ENCODE data around the gene FOXP1. TPM values are rescaled to one million over a fixed set of nuclear protein-coding genes. Genes with fewer than 3 reads are reported as not detected.

The FOXP1 gene
- total RNA-seq, 2 experiments from 2014 or later: 66.3 to 68.8 TPM

DNA sequence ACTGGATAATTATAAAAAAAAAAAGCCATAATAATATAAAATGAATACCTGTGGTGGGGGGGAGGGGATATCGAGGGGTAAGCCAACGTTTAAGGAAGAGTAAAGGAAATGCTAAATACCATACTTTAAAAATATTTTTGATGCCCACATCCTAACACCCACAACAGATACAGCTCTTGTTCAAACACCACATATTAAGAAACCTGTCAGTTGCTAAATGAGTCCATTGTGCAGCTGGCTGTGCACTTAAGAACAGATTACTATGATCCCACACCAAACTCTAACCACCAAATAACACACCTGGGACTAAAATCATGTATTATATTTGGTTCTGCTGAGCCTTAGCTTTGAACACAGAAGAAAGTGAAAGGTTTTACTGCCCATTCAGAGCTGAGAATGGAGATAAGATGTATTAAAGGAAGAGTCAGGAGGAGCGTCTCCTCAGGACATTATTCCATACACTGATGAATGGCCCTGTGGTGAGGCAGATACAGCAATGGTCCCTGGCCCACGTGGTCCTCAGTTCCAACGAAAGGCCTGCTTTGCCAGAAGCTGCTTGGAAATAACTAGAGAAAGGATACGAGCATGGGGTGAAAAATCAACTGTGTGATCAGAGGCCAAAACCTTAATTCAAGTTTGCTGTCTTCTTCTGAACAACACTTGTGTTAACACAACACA is 515.4 kb downstream of the FOXP1 start:
- no peak overlapping the region for H3K4me3 Mint-ChIP-seq
- CTCF ChIA-PET: interaction anchor here (1.2 to 1.8 kb wide), 4 partner anchors 7 to 518 kb away, joined by 3 to 8 read pairs (median 4); no protein-coding TSS in a partner anchor
- H3K27me3 Mint-ChIP-seq: no peaks in the 10 kb centered on the region
- DNase-seq (no peak), ATAC-seq (no peak)
- H3K9me3 Mint-ChIP-seq (ENCODE audit: low read depth): no peaks in the 10 kb centered on the region
- H3K27ac Mint-ChIP-seq: peak overlapping the region; percentile 16
- H3K4me1 Mint-ChIP-seq: peaks cover 43% of the 10 kb centered on the region
- no peaks in the 10 kb centered on the region for H3K36me3 Mint-ChIP-seq

DNA sequence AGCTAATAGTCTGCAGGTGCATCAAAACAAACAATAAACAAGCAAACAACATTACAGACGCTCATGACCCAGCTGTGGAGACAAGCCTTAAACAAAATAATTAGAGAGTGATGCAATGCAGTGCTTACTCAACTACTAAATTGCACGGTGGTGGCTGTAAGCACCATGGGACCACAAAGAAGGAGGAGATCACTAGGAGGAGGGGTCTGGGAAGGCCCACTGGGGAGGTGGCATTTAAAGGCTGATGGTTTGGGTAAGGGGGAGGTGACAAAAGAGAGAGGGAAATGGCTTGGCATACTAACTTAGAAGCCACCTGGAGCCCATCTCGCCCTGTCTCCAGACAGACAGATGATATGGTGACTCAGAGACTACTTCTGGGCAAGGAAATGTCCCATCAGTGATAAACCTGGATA is 516.7 kb downstream of the FOXP1 start:
- H3K4me1 Mint-ChIP-seq: peaks cover 51% of the 10 kb centered on the region
- no peaks in the 10 kb centered on the region for H3K36me3 Mint-ChIP-seq
- H3K27ac Mint-ChIP-seq: peak overlapping the region; percentile 93
- no peaks in the 10 kb centered on the region for H3K9me3 Mint-ChIP-seq (ENCODE audit: low read depth)
- H3K27me3 Mint-ChIP-seq: no peaks in the 10 kb centered on the region
- H3K4me3 Mint-ChIP-seq: peak overlapping the region; percentile 85
- DNase-seq (peak; percentile 56), ATAC-seq (no peak)
- CTCF ChIA-PET: interaction anchor here (1.2 kb wide), 1 partner anchor 64 kb away, joined by 4 read pairs; no protein-coding TSS in a partner anchor

DNA sequence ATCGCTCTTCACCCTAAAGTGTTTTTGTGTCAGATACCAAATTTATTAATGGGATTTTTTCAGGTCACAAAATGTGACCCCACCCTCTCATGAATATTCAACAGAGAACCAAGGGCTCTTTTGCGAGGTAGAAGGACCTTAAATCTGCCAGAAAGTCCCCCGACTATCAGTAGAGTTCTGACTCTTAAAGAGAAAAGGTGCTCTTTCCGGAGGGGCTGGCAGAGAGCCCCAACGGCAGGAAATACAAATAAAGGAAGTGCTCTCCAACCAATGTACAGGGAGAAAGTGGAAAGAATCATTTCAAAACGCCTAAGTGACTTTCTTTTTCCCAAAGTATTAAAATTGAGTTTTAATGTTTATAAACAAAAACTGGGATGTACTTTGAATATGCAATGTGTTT is 517.2 kb downstream of the FOXP1 start:
- ATAC-seq: no peak
- Mint-ChIP-seq H3K4me3 (peak overlapping the region; percentile 85), H3K4me1 (peaks cover 55% of the 10 kb centered on the region), H3K27ac (peak overlapping the region; percentile 93), H3K9me3 (ENCODE audit: low read depth) (no peaks in the 10 kb centered on the region), H3K27me3 (no peaks in the 10 kb centered on the region), H3K36me3 (peaks cover 3% of the 10 kb centered on the region)
- CTCF ChIA-PET: interaction anchor here (1.2 kb wide), 1 partner anchor 65 kb away, joined by 4 read pairs; no protein-coding TSS in a partner anchor
- DNase-seq: peak; percentile 53

DNA sequence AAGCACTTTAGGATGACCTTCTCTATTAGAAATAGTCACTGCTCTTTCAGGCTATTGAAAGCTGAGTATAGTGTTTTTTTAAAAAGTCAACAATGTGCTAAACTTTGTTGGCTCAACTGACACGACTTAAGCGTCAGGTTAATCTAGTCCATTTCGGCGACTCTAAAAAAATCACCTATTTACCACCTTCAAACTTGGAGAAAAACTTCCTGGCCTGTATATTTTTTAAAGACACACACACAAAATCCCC is 517.8 kb downstream of the FOXP1 start:
- peaks cover 3% of the 10 kb centered on the region for H3K36me3 Mint-ChIP-seq
- DNase-seq: no peak
- no peaks in the 10 kb centered on the region for H3K9me3 Mint-ChIP-seq (ENCODE audit: low read depth)
- ATAC-seq: no peak
- H3K4me3 Mint-ChIP-seq: peak overlapping the region; percentile 85
- H3K4me1 Mint-ChIP-seq: peaks cover 61% of the 10 kb centered on the region
- H3K27ac Mint-ChIP-seq: peak overlapping the region; percentile 93
- H3K27me3 Mint-ChIP-seq: no peaks in the 10 kb centered on the region
- CTCF ChIA-PET: no interaction called here

DNA sequence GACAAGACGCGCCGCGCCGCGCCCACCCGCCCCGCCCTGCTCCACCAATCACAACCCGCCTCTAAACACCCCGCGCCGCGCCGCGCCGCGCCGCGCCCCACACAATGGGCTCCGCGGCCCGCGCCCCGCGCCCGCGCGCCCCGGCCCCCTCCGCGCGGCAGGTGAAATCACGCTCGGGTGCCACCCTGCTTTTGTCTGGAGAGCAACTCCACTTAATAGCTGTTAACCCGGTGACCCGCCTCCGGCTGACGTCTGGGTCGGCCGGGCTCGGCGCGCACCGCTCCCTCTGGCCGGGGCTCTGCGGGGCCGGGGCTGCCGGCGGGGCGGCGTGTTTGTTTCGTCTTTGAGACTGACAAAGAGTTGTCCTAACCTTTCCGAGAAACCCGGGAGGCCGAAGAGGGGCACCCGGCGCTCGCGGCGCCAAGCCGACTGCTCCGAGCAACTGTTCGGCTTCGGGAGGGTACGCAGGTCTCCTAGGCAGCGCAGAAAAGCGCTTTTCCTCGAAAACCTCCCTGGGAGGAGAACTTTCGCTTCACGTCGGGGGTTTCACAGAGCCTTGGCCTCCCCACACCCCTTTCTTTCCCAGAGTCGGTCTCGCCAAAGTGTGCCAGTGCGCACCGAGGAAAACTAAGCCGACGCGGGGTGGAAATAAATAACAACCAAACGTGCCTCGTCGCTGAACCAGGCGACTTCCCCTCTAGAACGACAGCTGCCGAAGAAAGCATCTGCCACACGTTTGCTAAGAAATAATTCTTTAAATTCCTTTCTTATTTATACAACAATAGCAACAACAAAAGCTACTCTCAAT is 518.4 kb downstream of the FOXP1 start:
- H3K27me3 Mint-ChIP-seq: no peaks in the 10 kb centered on the region
- DNase-seq: peak; percentile 65
- H3K4me1 Mint-ChIP-seq: peaks cover 64% of the 10 kb centered on the region
- ATAC-seq: peak; percentile 61
- CTCF ChIA-PET: interaction anchor here (1.3 kb wide), 1 partner anchor 16 kb away, joined by 3 read pairs; no protein-coding TSS in a partner anchor
- H3K9me3 Mint-ChIP-seq (ENCODE audit: low read depth): no peaks in the 10 kb centered on the region
- H3K36me3 Mint-ChIP-seq: peaks cover 3% of the 10 kb centered on the region
- peak overlapping the region; percentile 85 for H3K4me3 Mint-ChIP-seq
- peak overlapping the region; percentile 93 for H3K27ac Mint-ChIP-seq

- Mint-ChIP-seq H3K4me1 (peaks cover 62% of the 10 kb centered on the region), H3K27ac (no peak overlapping the region), H3K27me3 (no peaks in the 10 kb centered on the region), H3K36me3 (peaks cover 3% of the 10 kb centered on the region), H3K4me3 (no peak overlapping the region), H3K9me3 (ENCODE audit: low read depth) (no peaks in the 10 kb centered on the region)
- ATAC-seq (peak; percentile 61), DNase-seq (peak; percentile 77)
- CTCF ChIA-PET: interaction anchor here (1.0 to 1.3 kb wide), 3 partner anchors 14 to 22 kb away, joined by 3 read pairs; no protein-coding TSS in a partner anchor
Measured at GRCh38 chr3:71064291-71064955, 519.1 kb downstream of the FOXP1 start.

GRCh38 chr3:71063773-71064290 is 519.7 kb downstream of the FOXP1 start:
- Mint-ChIP-seq H3K4me1 (peaks cover 59% of the 10 kb centered on the region), H3K4me3 (no peak overlapping the region), H3K36me3 (peaks cover 3% of the 10 kb centered on the region), H3K27ac (no peak overlapping the region), H3K9me3 (ENCODE audit: low read depth) (no peaks in the 10 kb centered on the region), H3K27me3 (no peaks in the 10 kb centered on the region)
- peak; percentile 56 for DNase-seq
- ATAC-seq: peak; percentile 10
- CTCF ChIA-PET: interaction anchor here (1.0 to 1.3 kb wide), 3 partner anchors 13 to 23 kb away, joined by 3 read pairs; no protein-coding TSS in a partner anchor

DNA sequence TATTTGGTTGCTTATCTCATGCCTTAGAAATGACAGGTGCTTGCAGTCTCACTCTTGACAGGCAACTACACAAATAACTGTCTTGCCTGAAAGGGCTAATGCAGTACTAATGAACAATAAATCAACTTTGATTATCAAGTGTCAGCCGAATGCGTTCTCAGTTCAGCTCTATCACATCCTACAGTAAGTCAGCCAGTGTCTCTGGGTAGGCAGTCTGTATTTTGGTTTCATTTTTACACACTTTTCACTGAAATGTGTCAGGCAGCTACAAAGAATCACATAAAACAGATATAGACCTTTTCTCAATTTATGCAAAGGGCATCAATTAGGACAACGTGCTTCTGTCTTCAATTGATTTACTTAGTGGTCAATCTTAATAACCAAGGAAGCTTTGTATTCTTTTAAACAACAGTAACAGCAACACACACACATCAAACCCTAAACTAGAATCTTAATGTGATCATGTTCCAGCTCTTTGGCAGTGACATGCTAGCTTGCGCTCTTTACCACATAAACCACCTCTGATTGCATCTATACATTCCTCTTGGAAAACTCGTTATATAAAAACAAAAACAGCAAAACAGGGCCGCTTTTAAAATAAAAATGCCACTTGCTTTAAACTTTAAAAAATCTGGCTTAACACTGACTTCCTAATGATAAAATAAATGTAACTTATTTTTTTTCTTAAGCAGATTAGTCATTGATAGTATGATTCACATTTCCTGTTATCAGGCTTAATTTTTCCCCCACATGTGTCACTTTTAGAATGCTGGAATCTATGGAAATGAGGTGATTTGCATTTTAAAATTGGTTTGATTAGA is 520.4 kb downstream of the FOXP1 start:
- Mint-ChIP-seq H3K27ac (no peak overlapping the region), H3K9me3 (ENCODE audit: low read depth) (no peaks in the 10 kb centered on the region), H3K36me3 (peaks cover 3% of the 10 kb centered on the region), H3K4me1 (peaks cover 60% of the 10 kb centered on the region), H3K27me3 (no peaks in the 10 kb centered on the region), H3K4me3 (no peak overlapping the region)
- ATAC-seq (peak; percentile 55), DNase-seq (peak; percentile 52)
- CTCF ChIA-PET: interaction anchor here (1.0 to 1.8 kb wide), 3 partner anchors 11 to 24 kb away, joined by 3 to 6 read pairs (median 3); no protein-coding TSS in a partner anchor

- Mint-ChIP-seq H3K27ac (peak overlapping the region; percentile 66), H3K4me3 (no peak overlapping the region), H3K36me3 (peaks cover 3% of the 10 kb centered on the region), H3K9me3 (ENCODE audit: low read depth) (no peaks in the 10 kb centered on the region), H3K4me1 (peaks cover 61% of the 10 kb centered on the region), H3K27me3 (no peaks in the 10 kb centered on the region)
- ATAC-seq (no peak), DNase-seq (no peak)
- CTCF ChIA-PET: interaction anchor here (1.2 to 1.8 kb wide), 2 partner anchors 10 to 21 kb away, joined by 3 to 6 read pairs; no protein-coding TSS in a partner anchor
Measured at GRCh38 chr3:71062037-71062932, 521.2 kb downstream of the FOXP1 start.

- Mint-ChIP-seq H3K27me3 (no peaks in the 10 kb centered on the region), H3K4me3 (no peak overlapping the region), H3K9me3 (ENCODE audit: low read depth) (no peaks in the 10 kb centered on the region), H3K27ac (no peak overlapping the region), H3K36me3 (peaks cover 3% of the 10 kb centered on the region), H3K4me1 (peaks cover 59% of the 10 kb centered on the region)
- CTCF ChIA-PET: interaction anchor here (1.1 to 2.3 kb wide), 4 partner anchors 7 to 20 kb away, joined by 3 to 6 read pairs (median 5); no protein-coding TSS in a partner anchor
- ATAC-seq: no peak
- DNase-seq: no peak
Measured at GRCh38 chr3:71061581-71061980, 521.9 kb downstream of the FOXP1 start.

DNA sequence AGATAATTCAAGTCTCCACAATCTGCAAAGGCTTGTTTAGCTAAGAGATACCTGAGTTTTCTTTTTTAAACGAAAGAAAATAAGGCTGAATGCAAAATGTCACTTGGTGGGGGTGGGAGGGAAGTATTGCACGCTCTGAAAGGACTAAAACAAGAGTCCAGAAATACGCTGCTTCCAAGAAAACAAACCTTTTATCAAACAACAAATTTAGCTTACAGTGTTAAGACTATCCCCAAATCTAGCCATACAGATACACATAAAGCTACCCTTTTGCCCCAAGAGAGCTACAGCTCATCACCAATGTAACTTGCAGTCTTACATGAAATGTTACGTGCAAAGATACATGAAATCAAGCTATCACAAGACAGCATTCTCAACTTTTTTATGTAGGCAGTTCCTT is 522.5 kb downstream of the FOXP1 start:
- DNase-seq (no peak), ATAC-seq (no peak)
- Mint-ChIP-seq H3K4me3 (no peak overlapping the region), H3K9me3 (ENCODE audit: low read depth) (no peaks in the 10 kb centered on the region), H3K4me1 (peaks cover 54% of the 10 kb centered on the region), H3K27ac (no peak overlapping the region), H3K36me3 (peaks cover 3% of the 10 kb centered on the region), H3K27me3 (no peaks in the 10 kb centered on the region)
- CTCF ChIA-PET: interaction anchor here (1.1 to 2.3 kb wide), 3 partner anchors 8 to 20 kb away, joined by 3 to 6 read pairs (median 4); no protein-coding TSS in a partner anchor
